HEK293 (cell line): ENCODE measurements around the gene ADAMTS5.

ENCODE experiments used
- CTCF ChIA-PET: fragments of 350-600 bp; formaldehyde crosslinking; extraction: SDS; loops from one replicate; lab custom pipeline; 2021; ENCODE audit warnings: antibody characterized with exemption; lab: Yijun Ruan, JAX
- POLR2A ChIA-PET: fragments of 300-600 bp; formaldehyde crosslinking; extraction: SDS; loops from one replicate; lab custom pipeline; 2020; ENCODE audit warnings: antibody characterized with exemption, inconsistent platforms; lab: Yijun Ruan, JAX
- H3K27ac ChIP-seq: fragments of 200-500 bp; sonication (Bioruptor generic); 2 replicates; pipeline ENCODE4 v1.5.1; 2014; ENCODE audit warnings: low read depth, low read length, control low read depth, inconsistent platforms; ENCODE audit errors: extremely low read depth
- H3K36me3 ChIP-seq, 2 experiments: fragments of 200-500 bp in 1 of 2; sonication (Bioruptor generic) in 1 of 2; 1 replicate in 1 of 2; 2 replicates in 1 of 2; pipeline ENCODE4 v1.5.1; 2014 to 2017; ENCODE audit warnings: inconsistent platforms in 2 of 2, low read length in 2 of 2; ENCODE audit not compliant: control insufficient read depth in 2 of 2, insufficient read depth in 1 of 2
- H3K4me1 ChIP-seq: fragments of 200-500 bp; sonication (Bioruptor generic); 2 replicates; pipeline ENCODE4 v1.5.1; 2014; ENCODE audit warnings: mild to moderate bottlenecking, low read length, inconsistent platforms; ENCODE audit not compliant: control insufficient read depth, insufficient read depth
- H3K4me3 ChIP-seq: 2 replicates; pipeline ENCODE4 v1.5.1; 2011; ENCODE audit warnings: low read depth, mild to moderate bottlenecking, control low read depth, low read length, moderate library complexity
- H3K9me3 ChIP-seq: fragments of 200-500 bp; sonication (Bioruptor generic); 2 replicates; pipeline ENCODE4 v1.5.1; 2014; ENCODE audit warnings: low read depth, low read length, inconsistent platforms; ENCODE audit not compliant: control insufficient read depth, insufficient read depth
- HOXA7 ChIP-seq: sonication (generic); formaldehyde crosslinking; IDR thresholded peaks from 2 replicates; pipeline ENCODE4 v1.8.1; 2022; ENCODE audit warnings: missing genetic modification reagents, borderline replicate concordance
- IKZF3 ChIP-seq: fragments of 450-650 bp; IDR thresholded peaks from 2 replicates; pipeline ENCODE4 v1.5.0; 2018; ENCODE audit warnings: missing biosample characterization, mild to moderate bottlenecking, missing genetic modification characterization, moderate library complexity
- SETDB1 ChIP-seq: IDR thresholded peaks from one replicate; pipeline ENCODE4 v1.6.1; 2017; ENCODE audit warnings: mild to moderate bottlenecking, low read length, moderate library complexity, mixed read lengths; ENCODE audit not compliant: insufficient read length
- SP7 ChIP-seq: fragments of 450-650 bp; formaldehyde crosslinking; IDR thresholded peaks from 2 replicates; pipeline ENCODE4 v1.5.1; 2016; ENCODE audit warnings: missing biosample characterization, missing genetic modification characterization
- ZBTB10 ChIP-seq: fragments of 450-650 bp; formaldehyde crosslinking; IDR thresholded peaks from 2 replicates; pipeline ENCODE4 v1.5.1; 2016; ENCODE audit warnings: missing biosample characterization, missing genetic modification characterization
- ZBTB26 ChIP-seq: fragments of 450-650 bp; formaldehyde crosslinking; optimal IDR thresholded peaks from 2 replicates; pipeline ENCODE3; 2016; ENCODE audit warnings: missing biosample characterization, mild to moderate bottlenecking, missing genetic modification characterization
- ZNF132 ChIP-seq: fragments of 450-650 bp; formaldehyde crosslinking; IDR thresholded peaks from 2 replicates; pipeline ENCODE4 v1.5.1; 2017; ENCODE audit warnings: missing biosample characterization, missing genetic modification characterization, borderline replicate concordance
- ZNF157 ChIP-seq: fragments of 450-650 bp; formaldehyde crosslinking; IDR thresholded peaks from 2 replicates; pipeline ENCODE4 v1.5.1; 2016; ENCODE audit warnings: missing biosample characterization, missing genetic modification characterization
- ZNF184 ChIP-seq: fragments of 450-650 bp; IDR thresholded peaks from 2 replicates; pipeline ENCODE4 v1.5.1; 2018; ENCODE audit warnings: missing biosample characterization, mild to moderate bottlenecking, missing genetic modification characterization
- ZNF19 ChIP-seq: fragments of 450-650 bp; formaldehyde crosslinking; IDR thresholded peaks from 2 replicates; pipeline ENCODE4; 2016; ENCODE audit warnings: missing biosample characterization, missing genetic modification characterization, low read depth
- ZNF211 ChIP-seq: fragments of 450-650 bp; formaldehyde crosslinking; IDR thresholded peaks from 2 replicates; pipeline ENCODE4 v1.5.1; 2016; ENCODE audit warnings: low read depth, missing biosample characterization, missing genetic modification characterization
- ZNF221 ChIP-seq: fragments of 450-650 bp; formaldehyde crosslinking; IDR thresholded peaks from 2 replicates; pipeline ENCODE4 v1.5.1; 2017; ENCODE audit warnings: missing biosample characterization, missing genetic modification characterization, borderline replicate concordance
- ZNF37A ChIP-seq: fragments of 450-650 bp; IDR thresholded peaks from 2 replicates; pipeline ENCODE4 v1.5.1; 2018; ENCODE audit warnings: missing biosample characterization, missing genetic modification characterization
- ZNF521 ChIP-seq: fragments of 450-650 bp; formaldehyde crosslinking; IDR thresholded peaks from 2 replicates; pipeline ENCODE4 v1.5.1; 2017; ENCODE audit warnings: missing biosample characterization, mild to moderate bottlenecking, missing genetic modification characterization
- ZNF610 ChIP-seq: fragments of 450-650 bp; formaldehyde crosslinking; IDR thresholded peaks from 2 replicates; pipeline ENCODE4 v1.5.1; 2016; ENCODE audit warnings: missing biosample characterization, missing genetic modification characterization, borderline replicate concordance
- ZNF621 ChIP-seq: fragments of 450-650 bp; formaldehyde crosslinking; IDR thresholded peaks from 2 replicates; pipeline ENCODE4 v1.5.1; 2017; ENCODE audit warnings: missing biosample characterization, missing genetic modification characterization
- ZNF623 ChIP-seq: fragments of 450-650 bp; formaldehyde crosslinking; IDR thresholded peaks from 2 replicates; pipeline ENCODE4 v1.5.1; 2016; ENCODE audit warnings: missing biosample characterization, missing genetic modification characterization
- ZNF660 ChIP-seq: fragments of 450-650 bp; IDR thresholded peaks from 2 replicates; pipeline ENCODE4 v1.5.1; 2018; ENCODE audit warnings: missing biosample characterization, mild to moderate bottlenecking, missing genetic modification characterization
- ZNF768 ChIP-seq: fragments of 450-650 bp; formaldehyde crosslinking; IDR thresholded peaks from 2 replicates; pipeline ENCODE4 v1.5.1; 2018; ENCODE audit warnings: missing biosample characterization, mild to moderate bottlenecking, missing genetic modification characterization
- ZNF843 ChIP-seq: fragments of 450-650 bp; formaldehyde crosslinking; IDR thresholded peaks from 2 replicates; pipeline ENCODE4 v1.5.1; 2016; ENCODE audit warnings: missing biosample characterization, missing genetic modification characterization
- ZSCAN18 ChIP-seq: fragments of 450-650 bp; formaldehyde crosslinking; IDR thresholded peaks from 2 replicates; pipeline ENCODE4 v1.5.1; 2016; ENCODE audit warnings: missing biosample characterization, missing genetic modification characterization
- TF ChIP-seq, protein P1 (sequence below): fragments of 450-650 bp; formaldehyde crosslinking; IDR thresholded peaks from 2 replicates; pipeline ENCODE4 v1.5.1; 2016; ENCODE audit warnings: missing biosample characterization, missing genetic modification characterization

Gene ADAMTS5

GRCh38 chr21:26956813-26957212, 10.1 kb downstream of the ADAMTS5 start:
- Histone ChIP-seq H3K4me1 (no peaks in the 10 kb centered on the region), H3K9me3 (no peaks in the 10 kb centered on the region), H3K27ac (no peak overlapping the region), H3K36me3 (peaks cover 0 to 11% of the 10 kb centered on the region in 2 experiments; a peak in 1 of 3 replicates), H3K4me3 (no peak overlapping the region)
- POLR2A ChIA-PET: no interaction called here
- CTCF ChIA-PET: interaction anchor here (0.6 to 1.6 kb wide), 4 partner anchors 8 to 108 kb away, joined by 3 to 5 read pairs (median 4); no protein-coding TSS in a partner anchor
- TF ChIP-seq ZNF521 (tag by site-specific recombination): no peak
- no peak for TF ChIP-seq ZNF621 (tag by site-specific recombination)
- TF ChIP-seq ZNF19: no peak
- TF ChIP-seq SETDB1: no peak
- TF ChIP-seq ZNF843 (tag by site-specific recombination): no peak
- TF ChIP-seq ZNF623 (tag by site-specific recombination): no peak
- no peak for TF ChIP-seq SP7 (tag by site-specific recombination)
- no peak for TF ChIP-seq ZNF221 (tag by site-specific recombination)
- no peak for TF ChIP-seq ZSCAN18 (tag by site-specific recombination)
- TF ChIP-seq ZNF37A (tag by site-specific recombination): no peak
- no peak for TF ChIP-seq ZNF157 (tag by site-specific recombination)
- TF ChIP-seq IKZF3: no peak
- TF ChIP-seq ZNF768 (tag by site-specific recombination): no peak
- TF ChIP-seq ZNF211 (tag by site-specific recombination): no peak
- TF ChIP-seq, protein P1, sequence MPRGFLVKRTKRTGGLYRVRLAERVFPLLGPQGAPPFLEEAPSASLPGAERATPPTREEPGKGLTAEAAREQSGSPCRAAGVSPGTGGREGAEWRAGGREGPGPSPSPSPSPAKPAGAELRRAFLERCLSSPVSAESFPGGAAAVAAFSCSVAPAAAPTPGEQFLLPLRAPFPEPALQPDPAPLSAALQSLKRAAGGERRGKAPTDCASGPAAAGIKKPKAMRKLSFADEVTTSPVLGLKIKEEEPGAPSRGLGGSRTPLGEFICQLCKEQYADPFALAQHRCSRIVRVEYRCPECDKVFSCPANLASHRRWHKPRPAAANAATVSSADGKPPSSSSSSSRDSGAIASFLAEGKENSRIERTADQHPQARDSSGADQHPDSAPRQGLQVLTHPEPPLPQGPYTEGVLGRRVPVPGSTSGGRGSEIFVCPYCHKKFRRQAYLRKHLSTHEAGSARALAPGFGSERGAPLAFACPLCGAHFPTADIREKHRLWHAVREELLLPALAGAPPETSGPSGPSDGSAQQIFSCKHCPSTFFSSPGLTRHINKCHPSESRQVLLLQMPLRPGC: no peak
- no peak for TF ChIP-seq ZNF610 (tag by site-specific recombination)
- no peak for TF ChIP-seq ZBTB26 (tag by site-specific recombination)
- no peak for TF ChIP-seq ZNF184 (tag by site-specific recombination)

DNA sequence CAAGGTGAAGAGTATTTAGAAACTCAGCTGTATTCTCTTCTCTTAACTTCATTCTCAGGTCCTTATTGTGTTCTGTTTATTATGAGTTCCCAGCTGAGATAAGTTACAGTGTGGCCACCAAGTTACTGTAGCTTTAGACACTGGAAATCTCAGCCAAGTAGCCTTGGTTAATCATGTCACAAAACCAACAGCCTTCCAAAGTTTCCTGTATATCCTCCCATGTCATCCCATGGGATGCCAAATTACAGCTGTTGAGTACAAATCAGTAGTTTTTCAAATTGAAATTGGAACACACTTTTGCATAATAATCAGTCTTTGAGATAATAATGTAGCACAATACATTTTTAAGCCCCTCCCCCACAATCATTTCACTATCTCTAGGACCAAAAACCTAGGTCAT, 10.7 kb downstream of the ADAMTS5 start:
- ChIA-PET POLR2A (no interaction called here), CTCF (interaction anchor here (0.6 to 1.6 kb wide), 4 partner anchors 9 to 107 kb away, joined by 3 to 5 read pairs (median 4); no protein-coding TSS in a partner anchor)
- Histone ChIP-seq H3K4me1 (no peaks in the 10 kb centered on the region), H3K9me3 (no peaks in the 10 kb centered on the region), H3K36me3 (peaks cover 0 to 11% of the 10 kb centered on the region in 2 experiments; a peak in 2 of 3 replicates), H3K4me3 (no peak overlapping the region), H3K27ac (no peak overlapping the region)
- no peak for TF ChIP-seq ZNF132 (tag by site-specific recombination)
- no peak for TF ChIP-seq ZSCAN18 (tag by site-specific recombination)
- TF ChIP-seq ZNF221 (tag by site-specific recombination): no peak
- no peak for TF ChIP-seq ZBTB10 (tag by site-specific recombination)
- no peak for TF ChIP-seq HOXA7
- no peak for TF ChIP-seq ZNF660 (tag by site-specific recombination)
